OCI-LY1 (cell line): ENCODE measurements around the gene TPM3.
"Not testable (repeated sequence)": the region's sequence is repeated elsewhere in the genome, so short reads cannot be mapped to it uniquely, and the experiment has no call there.

ENCODE experiments used
- H2AFZ ChIP-seq: fragments of 200-600 bp; sonication (generic), shearing (Covaris generic); 2 replicates; pipeline ENCODE4 v1.6.0; 2014; ENCODE audit warnings: antibody characterized with exemption, mild to moderate bottlenecking, low read length
- H3F3A ChIP-seq: fragments of 200-600 bp; sonication (generic), shearing (Covaris generic); 2 replicates; pipeline ENCODE4 v1.6.0; 2014; ENCODE audit warnings: mild to moderate bottlenecking, antibody characterized with exemption, low read length, moderate library complexity; ENCODE audit not compliant: insufficient read depth
- H3K27ac ChIP-seq: fragments of 200-600 bp; sonication (generic); 2 replicates; pipeline ENCODE4 v1.5.1; 2014; ENCODE audit warnings: low read length, mixed run types, mild to moderate bottlenecking, low read depth; ENCODE audit not compliant: poor library complexity, severe bottlenecking
- H3K27me3 ChIP-seq: fragments of 200-600 bp; sonication (generic); 2 replicates; pipeline ENCODE4 v1.6.0; 2014; ENCODE audit warnings: antibody characterized with exemption, mild to moderate bottlenecking, low read length, moderate library complexity; ENCODE audit not compliant: insufficient read depth
- H3K36me3 ChIP-seq: fragments of 200-600 bp; sonication (generic); 2 replicates; pipeline ENCODE4 v1.6.1; 2014; ENCODE audit warnings: mild to moderate bottlenecking, antibody characterized with exemption, low read length, moderate library complexity, mixed read lengths; ENCODE audit not compliant: insufficient read depth
- H3K4me1 ChIP-seq: fragments of 200-600 bp; sonication (generic); 2 replicates; pipeline ENCODE4 v1.5.1; 2014; ENCODE audit warnings: mild to moderate bottlenecking, low read length, moderate library complexity; ENCODE audit not compliant: insufficient read depth, severe bottlenecking
- H3K4me2 ChIP-seq: fragments of 200-600 bp; sonication (generic), shearing (Covaris generic); 2 replicates; pipeline ENCODE4 v1.6.1; 2014; ENCODE audit warnings: low read length
- H3K4me3 ChIP-seq: fragments of 200-600 bp; sonication (generic); 2 replicates; pipeline ENCODE4 v1.5.1; 2014; ENCODE audit warnings: low read length, low read depth, mild to moderate bottlenecking, mixed read lengths; ENCODE audit not compliant: poor library complexity, severe bottlenecking
- H3K79me2 ChIP-seq: fragments of 200-600 bp; shearing (Covaris generic); 2 replicates; pipeline ENCODE4 v1.6.1; 2016; ENCODE audit warnings: mixed run types, low read length, mixed read lengths; ENCODE audit not compliant: insufficient read depth
- H3K9ac ChIP-seq: fragments of 200-600 bp; sonication (generic), shearing (Covaris generic); 2 replicates; pipeline ENCODE4 v1.6.1; 2014; ENCODE audit warnings: mild to moderate bottlenecking, low read length, mixed read lengths
- H3K9me2 ChIP-seq: fragments of 200-600 bp; sonication (generic), shearing (Covaris generic); 2 replicates; pipeline ENCODE4 v1.6.1; 2014; ENCODE audit warnings: low read depth, mild to moderate bottlenecking, low read length, mixed read lengths
- H3K9me3 ChIP-seq: fragments of 200-600 bp; shearing (Covaris generic); 2 replicates; pipeline ENCODE4 v1.6.1; 2014; ENCODE audit warnings: low read length, mixed read lengths
- H4K20me1 ChIP-seq: fragments of 200-600 bp; sonication (generic), shearing (Covaris generic); 2 replicates; pipeline ENCODE4 v1.6.0; 2016; ENCODE audit warnings: mild to moderate bottlenecking, low read length; ENCODE audit not compliant: insufficient read depth
- EZH2 ChIP-seq: fragments of 200-600 bp; sonication (generic), shearing (Covaris generic); IDR thresholded peaks from 2 replicates; pipeline ENCODE4 v1.8.0; 2017; ENCODE audit warnings: borderline replicate concordance, mixed run types, mild to moderate bottlenecking, antibody characterized with exemption, low read length, moderate library complexity, mixed read lengths
- TF ChIP-seq, protein P1 (sequence below): fragments of 200-600 bp; sonication (generic), shearing (Covaris generic); IDR thresholded peaks from 2 replicates; pipeline ENCODE4 v1.5.1; 2017; ENCODE audit warnings: mild to moderate bottlenecking, antibody characterized with exemption, low read length, moderate library complexity, mixed read lengths

TPM3 gene

GRCh38 chr1:154207262-154207661 lies 15.4 kb upstream of the TPM3 start:
- H3K9me2 ChIP-seq, result no peaks in the 10 kb centered on the region
- H3F3A ChIP-seq, result peaks cover 6% of the 10 kb centered on the region; the same call in 1 of the 2 replicates
- H3K9me3 ChIP-seq, result no peaks in the 10 kb centered on the region

GRCh38 chr1:154206196-154206595 lies 14.3 kb upstream of the TPM3 start, which contains the start of gene CFAP141:
CFAP141 (minus strand) TSS chr1:154206333; CDS start chr1:154206307, 26 bp downstream.
- Histone ChIP-seq H3F3A (peaks cover 6% of the 10 kb centered on the region; the same call in 1 of the 2 replicates), H3K4me1 (no peaks in the 10 kb centered on the region), H3K4me3 (no peak within 1 kb of the TSS), H3K79me2 (no peaks in the 10 kb centered on the region), H3K27ac (no peak within 1 kb of the TSS), H4K20me1 (no peaks in the 10 kb centered on the region), H3K9me3 (no peaks in the 10 kb centered on the region), H3K36me3 (peaks cover 53% of the 10 kb centered on the region), H3K27me3 (no peaks in the 10 kb centered on the region), H3K4me2 (no peak within 1 kb of the TSS), H3K9ac (no peak within 1 kb of the TSS), H3K9me2 (no peaks in the 10 kb centered on the region), H2AFZ (no peak within 1 kb of the TSS)
- TF ChIP-seq EZH2, result no peak
- TF ChIP-seq, protein P1, sequence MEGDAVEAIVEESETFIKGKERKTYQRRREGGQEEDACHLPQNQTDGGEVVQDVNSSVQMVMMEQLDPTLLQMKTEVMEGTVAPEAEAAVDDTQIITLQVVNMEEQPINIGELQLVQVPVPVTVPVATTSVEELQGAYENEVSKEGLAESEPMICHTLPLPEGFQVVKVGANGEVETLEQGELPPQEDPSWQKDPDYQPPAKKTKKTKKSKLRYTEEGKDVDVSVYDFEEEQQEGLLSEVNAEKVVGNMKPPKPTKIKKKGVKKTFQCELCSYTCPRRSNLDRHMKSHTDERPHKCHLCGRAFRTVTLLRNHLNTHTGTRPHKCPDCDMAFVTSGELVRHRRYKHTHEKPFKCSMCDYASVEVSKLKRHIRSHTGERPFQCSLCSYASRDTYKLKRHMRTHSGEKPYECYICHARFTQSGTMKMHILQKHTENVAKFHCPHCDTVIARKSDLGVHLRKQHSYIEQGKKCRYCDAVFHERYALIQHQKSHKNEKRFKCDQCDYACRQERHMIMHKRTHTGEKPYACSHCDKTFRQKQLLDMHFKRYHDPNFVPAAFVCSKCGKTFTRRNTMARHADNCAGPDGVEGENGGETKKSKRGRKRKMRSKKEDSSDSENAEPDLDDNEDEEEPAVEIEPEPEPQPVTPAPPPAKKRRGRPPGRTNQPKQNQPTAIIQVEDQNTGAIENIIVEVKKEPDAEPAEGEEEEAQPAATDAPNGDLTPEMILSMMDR, result no peak

More at GRCh38 chr1:154207262-154207661, 15.4 kb upstream of the TPM3 start:
- Histone ChIP-seq H4K20me1 (no peaks in the 10 kb centered on the region), H3K4me3 (no peak overlapping the region), H3K9ac (no peak overlapping the region), H3K27ac (no peak overlapping the region), H3K27me3 (no peaks in the 10 kb centered on the region), H2AFZ (no peak overlapping the region), H3K4me2 (no peak overlapping the region), H3K79me2 (no peaks in the 10 kb centered on the region), H3K4me1 (no peaks in the 10 kb centered on the region), H3K36me3 (peaks cover 63% of the 10 kb centered on the region)
- TF ChIP-seq EZH2, result no peak
- TF ChIP-seq, protein P1, result no peak

DNA sequence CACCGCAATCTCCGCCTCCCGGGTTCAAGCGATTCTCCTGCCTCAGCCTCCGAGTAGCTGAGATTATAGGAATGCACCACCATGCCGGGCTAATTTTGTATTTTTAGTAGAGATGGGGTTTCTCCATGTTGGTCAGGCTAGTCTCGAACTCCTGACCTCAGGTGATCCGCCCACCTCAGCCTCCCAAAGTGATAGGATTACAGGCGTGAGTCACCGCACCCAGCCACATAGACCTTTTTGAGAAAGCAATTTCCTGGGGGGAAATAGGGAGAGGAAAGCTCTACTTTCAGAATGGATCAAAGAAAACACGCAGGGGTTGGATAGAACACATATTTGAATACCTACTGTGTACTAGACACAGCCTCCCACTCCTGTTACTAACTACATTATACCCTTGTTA lies 13.9 kb upstream of the TPM3 start:
- H3K9ac ChIP-seq, H3K27me3 ChIP-seq, H3K9me3 ChIP-seq, H3K27ac ChIP-seq, H3K4me3 ChIP-seq, H3K79me2 ChIP-seq, H2AFZ ChIP-seq, H4K20me1 ChIP-seq, H3K9me2 ChIP-seq, H3F3A ChIP-seq, H3K4me1 ChIP-seq, H3K4me2 ChIP-seq: not testable (repeated sequence)
- peaks cover 53% of the 10 kb centered on the region for H3K36me3 ChIP-seq

- Histone ChIP-seq H3K27ac (no peak overlapping the region), H3K4me3 (no peak overlapping the region), H3K4me2 (no peak overlapping the region), H2AFZ (no peak overlapping the region), H3K9me3 (no peaks in the 10 kb centered on the region), H3K27me3 (no peaks in the 10 kb centered on the region; the same call in 1 of the 2 replicates), H3K4me1 (peaks cover 5% of the 10 kb centered on the region), H3K79me2 (no peaks in the 10 kb centered on the region), H3F3A (no peaks in the 10 kb centered on the region), H3K9me2 (no peaks in the 10 kb centered on the region), H3K9ac (no peak overlapping the region), H4K20me1 (no peaks in the 10 kb centered on the region), H3K36me3 (no peaks in the 10 kb centered on the region)
- TF ChIP-seq EZH2, result no peak
- TF ChIP-seq, protein P1, result no peak
These were observed 7.6 kb upstream of the TPM3 start for GRCh38 chr1:154199563-154199879.
